Activated effector memory CD4-positive, alpha-beta T cell treated with anti-CD3 and anti-CD28 coated beads, Interleukin-2, amount 50 U/mL, for 16 hours (primary cell): Measurements from ENCODE around the gene ARFGEF2.
"Not testable (repeated sequence)": the region's sequence is repeated elsewhere in the genome, so short reads cannot be mapped to it uniquely, and the experiment has no call there.

ENCODE experiments used
- DNase-seq: peaks from one replicate; pipeline ENCODE4 v3.0.0-alpha.2; 2020

The ARFGEF2 gene

DNA sequence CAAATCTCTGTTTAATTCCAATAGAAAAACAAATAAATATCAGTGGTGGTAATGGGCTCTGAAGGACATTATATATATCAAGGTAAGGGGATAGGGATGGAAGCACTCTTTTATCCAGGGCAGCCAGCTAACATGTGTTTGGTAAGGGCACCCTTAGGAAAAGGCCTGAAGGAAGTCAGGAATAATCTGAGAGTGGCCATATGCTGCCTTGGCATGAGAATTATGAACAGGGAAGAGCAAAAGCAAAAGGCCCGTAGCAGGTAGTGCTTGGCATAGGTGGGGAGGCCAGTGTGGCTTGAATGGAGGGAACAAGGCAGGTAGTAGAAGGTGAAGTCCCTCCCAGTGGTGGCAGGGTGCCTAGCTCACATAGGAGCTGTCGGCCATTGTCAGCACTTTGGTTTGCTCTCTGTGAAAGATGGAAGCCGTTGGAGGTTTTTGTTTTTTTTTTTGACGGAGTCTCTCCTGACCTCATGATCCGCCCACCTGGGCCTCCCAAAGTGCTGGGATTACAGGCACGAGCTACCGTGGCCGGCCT lies 85.0 kb downstream of the ARFGEF2 start:
- no peak for DNase-seq

DNA sequence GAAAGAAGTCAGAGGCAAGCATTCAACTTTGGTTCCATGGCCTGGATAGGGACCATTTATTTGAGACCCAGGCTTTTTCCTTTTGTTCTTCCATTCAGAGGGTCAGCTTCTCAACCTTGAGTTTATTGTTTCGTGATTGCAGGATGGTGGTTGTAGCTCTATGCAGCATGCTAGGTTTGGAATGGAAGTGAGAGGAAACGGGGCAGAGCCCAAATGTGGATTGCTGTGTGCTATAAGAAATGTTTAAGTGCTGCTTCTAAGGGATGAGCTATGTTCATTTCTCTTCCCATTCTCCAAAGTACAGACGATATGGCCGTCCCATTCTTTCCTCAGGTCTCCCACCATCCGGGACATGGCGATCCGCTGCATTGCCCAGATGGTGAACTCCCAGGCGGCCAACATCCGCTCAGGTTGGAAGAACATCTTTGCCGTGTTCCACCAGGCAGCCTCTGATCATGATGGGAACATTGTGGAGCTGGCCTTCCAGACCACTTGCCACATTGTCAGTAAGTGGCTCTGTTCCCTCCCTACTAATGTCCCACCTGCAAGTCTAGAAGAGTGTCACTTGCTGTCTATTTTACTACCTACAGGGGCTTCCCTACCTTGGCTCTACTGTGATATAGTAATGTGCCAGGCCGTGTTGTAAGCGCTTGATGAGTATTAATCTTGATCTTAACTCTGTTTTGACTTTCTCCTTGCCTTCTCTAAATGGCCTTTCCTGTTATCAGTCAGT lies 88.6 kb downstream of the ARFGEF2 start:
- DNase-seq: no peak

DNA sequence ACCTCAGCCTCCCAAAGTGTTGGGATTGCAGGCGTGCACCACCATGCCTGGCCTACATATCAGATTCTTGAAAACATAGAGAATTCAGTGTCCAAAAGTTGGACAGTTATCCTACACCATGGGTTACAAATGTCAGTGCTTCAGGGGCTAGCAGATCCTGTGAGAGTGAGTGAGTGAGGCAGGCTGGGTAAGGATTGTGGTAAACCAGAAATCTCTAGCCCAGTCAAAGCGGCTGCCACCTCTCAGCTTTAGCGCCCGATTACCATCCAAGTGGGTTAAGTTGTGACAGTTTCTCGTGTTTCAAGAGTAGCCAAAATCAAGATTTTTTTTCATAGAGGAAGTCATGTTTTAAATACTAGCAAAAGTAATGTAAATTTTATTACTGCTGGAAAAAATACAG lies 102.7 kb downstream of the ARFGEF2 start:
- DNase-seq: no peak

DNA sequence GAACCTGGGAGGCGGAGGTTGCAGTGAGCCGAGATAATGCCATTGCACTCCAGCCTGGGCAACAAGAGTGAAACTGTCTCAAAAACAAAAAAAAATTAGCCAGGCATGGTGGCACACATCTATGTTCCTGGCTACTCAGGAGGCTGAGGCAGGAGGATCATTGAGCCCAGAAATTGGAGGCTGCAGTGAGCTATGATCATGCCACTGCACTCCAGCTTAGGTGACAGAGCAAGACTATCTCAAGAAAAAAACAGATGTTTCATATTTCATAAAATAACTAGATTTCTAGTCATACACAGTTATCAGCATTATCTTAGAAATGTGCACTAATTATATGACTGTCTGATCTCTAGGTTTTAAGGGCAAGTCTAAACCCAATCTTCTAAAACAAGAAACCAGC lies 106.7 kb downstream of the ARFGEF2 start:
- not testable (repeated sequence) for DNase-seq

DNA sequence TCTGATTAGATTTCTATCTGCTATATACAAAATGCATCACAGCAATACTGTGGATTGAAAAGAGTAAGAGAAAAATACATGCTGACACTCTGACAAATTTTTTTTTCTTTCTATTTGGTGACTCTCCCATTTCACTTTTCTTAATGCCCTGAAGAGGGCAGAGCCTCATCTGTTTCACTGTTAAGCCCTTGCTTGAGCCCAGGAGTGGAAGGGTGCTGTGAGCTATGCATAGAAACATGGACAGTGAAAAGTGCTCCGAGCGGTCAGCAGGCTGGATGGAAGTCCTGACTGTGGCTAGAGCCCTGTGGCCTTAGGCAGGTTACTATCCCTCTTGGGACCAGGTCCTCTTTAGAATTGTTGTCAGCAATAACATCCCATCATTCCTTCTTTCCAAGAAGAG lies 107.2 kb downstream of the ARFGEF2 start:
- DNase-seq: no peak

DNA sequence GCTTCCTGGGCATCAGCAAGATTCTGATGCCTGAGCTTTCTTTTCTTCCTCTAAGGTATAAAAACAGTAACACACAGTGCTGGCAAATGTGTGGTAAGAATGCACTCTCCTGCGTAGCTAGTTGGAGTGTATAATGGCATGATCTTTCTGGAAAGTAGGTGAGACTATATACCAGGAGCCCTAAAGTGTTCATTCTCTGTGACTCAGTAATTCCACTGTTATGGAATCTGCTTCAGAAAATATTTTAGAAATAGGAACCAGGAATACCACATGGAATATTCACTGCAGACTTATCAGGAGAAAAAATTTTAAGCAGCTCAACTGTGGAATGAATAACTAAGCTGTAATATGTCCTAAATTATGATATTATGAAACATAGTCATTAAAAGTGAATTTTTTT lies 107.7 kb downstream of the ARFGEF2 start:
- DNase-seq: no peak

DNA sequence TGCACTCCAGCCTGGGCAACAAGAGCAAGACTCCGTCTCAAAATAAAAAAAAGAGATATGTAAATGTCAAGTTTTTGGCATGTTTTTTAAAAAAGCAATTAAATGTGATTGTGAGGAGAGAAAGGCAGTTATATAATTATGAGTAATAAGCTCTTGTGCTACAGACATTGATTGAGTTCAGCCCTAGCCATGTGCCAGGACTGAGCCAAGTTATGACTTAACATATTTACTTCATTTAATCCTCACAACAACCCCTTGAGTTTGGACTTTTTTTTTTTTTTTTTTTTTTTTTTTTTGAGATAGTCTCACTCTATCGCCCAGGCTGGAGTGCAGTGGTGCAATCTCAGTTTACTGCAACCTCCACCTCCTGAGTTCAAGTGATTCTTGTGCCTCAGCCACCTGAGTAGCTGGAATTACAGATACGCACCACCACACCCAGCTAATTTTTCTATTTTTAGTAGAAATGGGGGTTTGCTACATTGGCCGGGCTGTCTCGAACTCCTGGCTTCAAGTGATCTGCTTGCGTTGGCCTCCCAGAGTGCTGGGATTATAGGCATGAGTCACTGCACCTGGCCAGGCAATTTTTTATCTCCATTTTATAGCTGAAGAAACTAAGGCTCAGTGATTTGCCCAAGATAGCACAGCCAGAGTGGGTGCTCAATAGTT lies 109.6 kb downstream of the ARFGEF2 start:
- no peak for DNase-seq

DNA sequence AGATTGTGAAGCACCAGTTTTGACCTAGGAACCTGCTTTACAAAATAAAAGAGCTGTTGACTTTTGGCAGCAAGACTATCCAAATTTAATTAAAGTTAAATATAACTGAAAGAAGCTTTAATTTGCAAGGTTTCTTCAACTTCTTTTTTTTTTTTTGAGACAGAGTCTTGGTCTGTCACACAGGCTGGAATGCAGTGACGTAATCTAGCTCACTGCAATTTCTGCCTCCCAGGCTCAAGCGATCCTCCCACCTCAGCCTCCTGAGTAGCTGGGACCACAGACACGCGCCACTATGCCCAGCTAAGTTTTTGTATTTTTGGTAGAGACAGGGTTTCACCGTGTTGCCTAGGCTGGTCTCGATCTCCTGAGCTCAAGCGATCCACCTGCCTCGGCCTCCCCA lies 110.9 kb downstream of the ARFGEF2 start:
- no peak for DNase-seq

DNA sequence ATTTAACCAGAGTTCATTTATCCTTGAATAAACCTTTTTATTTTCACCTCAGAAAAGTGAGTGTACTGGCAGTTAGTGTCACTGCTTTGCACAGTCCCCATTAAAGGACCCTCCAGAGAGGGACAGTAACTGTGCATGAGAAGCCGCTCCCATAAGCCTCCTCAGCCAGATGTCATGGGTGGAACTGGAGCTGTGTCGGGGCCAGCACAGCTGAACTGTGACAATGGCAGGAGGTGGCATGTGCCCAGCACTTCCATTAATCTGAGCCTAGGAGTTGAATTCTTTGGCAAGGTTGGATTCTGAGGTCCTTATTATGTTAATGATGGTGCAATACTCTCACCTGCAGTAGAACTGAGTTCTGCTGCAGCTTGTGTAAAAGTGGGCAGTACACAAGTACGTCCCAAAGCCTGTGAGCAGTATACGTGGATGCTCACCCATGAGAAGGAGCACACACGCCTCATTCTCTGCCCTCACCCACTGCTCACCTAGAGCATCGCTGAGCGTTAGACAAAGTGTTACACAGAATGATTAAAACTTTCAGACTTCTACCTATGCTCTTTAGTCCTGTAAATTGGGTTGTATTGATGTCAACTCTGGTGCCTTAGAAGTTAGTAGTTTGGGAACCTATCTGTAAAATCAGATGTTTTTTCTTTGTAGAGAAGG lies 112.7 kb downstream of the ARFGEF2 start:
- no peak for DNase-seq

DNA sequence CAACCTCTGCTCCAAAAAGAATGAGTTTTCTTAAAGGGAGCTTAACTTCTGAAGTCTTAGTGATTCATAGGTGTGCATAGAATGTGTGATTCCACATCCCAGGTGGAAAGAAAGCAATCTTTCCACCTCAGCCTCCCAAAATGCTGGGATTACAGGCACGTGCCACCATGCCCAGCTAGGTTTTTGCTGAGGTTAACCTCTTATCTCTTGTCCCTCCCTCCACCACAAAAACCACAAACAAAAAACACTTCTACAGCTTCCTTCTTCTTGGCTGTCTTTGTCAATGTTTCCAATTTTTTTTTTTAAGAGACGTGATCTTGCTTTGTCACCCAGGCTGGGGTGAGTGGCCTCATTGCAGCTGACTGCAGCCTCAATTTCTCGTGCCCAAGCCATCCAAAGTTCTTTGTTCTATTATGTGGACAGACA lies 116.5 kb downstream of the ARFGEF2 start:
- DNase-seq: no peak

DNA sequence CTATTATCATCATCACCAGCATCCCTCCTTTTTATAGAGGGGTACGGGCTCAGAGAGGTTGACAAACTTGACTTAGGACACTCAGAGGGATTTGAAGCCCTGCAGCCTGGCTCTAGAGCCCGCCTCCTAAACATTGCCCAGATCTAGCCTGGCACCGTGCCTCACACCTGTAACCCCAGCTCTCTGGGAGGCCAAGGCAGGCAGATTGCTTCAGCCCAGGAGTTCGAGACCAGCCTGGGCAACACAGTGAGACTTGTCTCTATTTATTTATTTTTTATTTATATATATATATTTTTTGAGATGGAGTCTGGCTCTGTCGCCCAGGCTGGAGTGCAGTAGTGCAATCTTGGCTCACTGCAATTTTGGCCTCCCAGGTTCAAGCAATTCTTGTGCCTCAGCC lies 118.3 kb downstream of the ARFGEF2 start:
- no peak for DNase-seq

DNA sequence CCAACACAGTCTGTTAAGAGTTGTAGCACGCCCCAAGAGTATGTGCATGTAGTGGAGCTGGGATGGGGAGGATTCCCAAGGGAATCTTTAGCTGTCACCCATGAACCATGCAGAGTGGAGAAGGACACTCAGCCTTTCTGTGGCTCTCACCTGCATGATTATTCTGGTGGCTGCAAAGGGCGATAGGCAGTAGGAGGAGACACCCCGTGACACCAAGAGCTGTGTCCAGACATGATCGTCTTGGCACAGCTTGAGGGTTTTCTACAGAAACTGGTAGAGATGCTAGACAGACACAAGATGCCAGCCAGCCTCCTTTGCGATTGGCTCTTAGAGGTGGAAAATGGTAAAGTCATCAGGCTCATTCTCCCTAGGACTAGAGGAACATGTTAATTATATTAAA lies 121.5 kb downstream of the ARFGEF2 start:
- no peak for DNase-seq

DNA sequence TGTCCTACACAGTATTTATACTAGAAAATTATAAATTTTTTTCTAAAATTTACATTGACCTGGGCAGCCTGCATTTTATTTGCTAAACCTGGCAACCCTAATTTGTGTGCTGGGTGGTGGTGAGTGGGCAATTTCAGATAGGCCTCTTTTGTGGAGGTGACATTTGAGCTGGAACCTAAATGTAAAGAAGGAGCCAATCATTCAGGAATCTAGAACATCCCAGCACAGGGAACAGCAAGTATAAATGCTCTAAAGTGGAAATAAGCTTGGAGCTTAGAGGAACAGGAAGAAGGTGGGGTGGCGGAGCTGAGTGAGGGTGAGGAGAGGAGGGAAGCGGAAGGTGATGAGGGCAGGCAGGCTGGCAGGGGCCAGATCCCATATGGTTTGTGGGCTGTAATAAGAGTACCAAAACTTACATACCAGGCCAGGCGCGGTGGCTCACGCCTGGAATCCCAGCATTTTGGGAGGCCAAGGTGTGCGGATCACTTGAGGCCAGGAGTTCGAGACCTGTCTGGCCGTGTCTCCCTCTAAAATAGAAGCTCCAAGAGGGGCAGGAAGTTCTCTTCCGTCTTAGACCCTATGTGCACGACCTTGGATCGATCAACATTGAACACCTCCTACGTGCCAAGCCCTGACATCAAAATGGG lies 124.1 kb downstream of the ARFGEF2 start:
- DNase-seq: no peak

DNA sequence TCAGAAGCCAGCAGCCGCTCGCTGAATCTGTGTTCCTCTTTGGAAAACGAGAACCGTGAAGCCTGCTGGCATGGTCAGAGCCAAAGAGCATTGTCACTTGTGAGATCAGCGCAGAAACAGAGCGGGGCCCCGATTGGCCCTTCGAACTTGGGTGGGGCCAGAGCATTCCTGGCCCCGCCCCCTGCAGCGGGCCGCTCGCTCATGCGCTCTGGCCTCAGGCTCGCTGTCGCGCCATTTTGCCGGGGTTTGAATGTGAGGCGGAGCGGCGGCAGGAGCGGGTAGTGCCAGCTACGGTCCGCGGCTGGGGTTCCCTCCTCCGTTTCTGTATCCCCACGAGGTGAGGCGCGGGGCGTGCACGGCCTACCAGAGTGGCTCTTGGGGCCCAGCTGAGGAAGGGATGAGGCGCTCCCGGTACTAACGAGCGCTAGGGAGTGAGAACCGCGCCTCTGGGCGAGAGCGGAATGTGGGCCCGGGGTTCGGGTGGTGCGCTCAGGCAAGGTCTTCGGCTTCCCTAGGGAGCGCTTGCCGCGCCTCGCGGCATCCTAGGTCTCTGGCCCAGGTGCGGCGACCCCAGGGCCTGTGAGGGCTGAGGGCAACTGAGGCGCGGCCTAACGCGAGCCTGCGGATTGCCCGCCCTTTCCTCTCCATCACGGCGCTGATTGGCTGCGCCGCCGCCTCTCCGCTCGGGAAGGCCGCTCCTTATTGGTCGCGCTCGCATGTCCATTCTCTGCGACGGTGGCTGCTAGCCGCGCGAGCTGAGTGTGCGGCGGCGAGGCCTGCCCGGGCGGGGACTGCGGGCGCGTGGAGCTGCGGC lies 124.8 kb downstream of the ARFGEF2 start, which contains the start of gene CSE1L:
Gene CSE1L, plus strand, starts transcription at position 226 of the 814 bp plus-strand sequence. CDS start 12,152 bp downstream, outside the sequence.
- peak; percentile 98 for DNase-seq

DNA sequence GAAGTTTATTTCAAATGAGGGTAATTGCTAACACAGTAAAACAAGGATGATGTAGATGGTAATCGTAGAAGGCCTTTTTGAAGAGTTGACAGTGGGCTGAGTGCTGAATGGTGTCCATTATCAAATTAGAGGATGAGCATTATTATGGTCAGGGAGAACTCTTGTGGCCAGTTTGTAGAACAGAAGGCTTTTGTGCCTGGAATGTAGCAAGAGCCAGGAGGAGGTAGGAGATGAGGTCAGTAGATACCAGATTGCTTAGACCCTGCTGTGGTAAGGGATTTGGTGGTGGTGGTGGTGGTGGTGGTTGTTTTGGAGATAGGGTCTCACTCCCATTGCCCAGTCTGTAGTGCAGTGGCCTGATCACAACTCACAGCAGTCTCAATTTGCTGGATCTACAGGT lies 130.8 kb downstream of the ARFGEF2 start:
- no peak for DNase-seq

DNA sequence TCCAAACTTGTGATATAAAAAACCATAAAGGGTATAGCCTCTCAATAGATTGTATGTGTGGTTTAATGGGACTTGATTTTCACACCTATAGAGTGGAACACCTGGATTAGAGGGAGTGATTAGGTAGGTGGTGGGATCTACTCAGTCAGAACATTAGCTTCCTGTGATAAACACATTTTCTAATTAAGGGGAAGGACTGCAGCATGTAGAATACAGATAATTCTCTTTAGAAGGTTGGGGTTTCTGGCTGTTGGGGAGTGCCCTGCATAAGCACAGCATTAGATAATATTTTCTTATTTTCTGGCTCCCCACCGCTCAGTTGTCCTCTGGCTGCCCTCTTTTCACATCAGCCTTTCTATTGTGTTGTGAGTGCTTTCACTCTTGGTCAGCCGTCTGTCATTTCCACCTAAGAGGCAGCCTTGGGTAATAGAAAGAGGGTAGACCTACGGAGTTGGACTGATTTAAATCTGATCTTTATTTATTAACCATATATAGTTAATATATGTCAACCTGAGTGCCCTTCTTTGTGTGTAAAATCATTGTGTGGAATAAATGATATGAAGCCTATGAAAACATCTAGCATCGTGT lies 132.6 kb downstream of the ARFGEF2 start:
- DNase-seq: no peak

DNA sequence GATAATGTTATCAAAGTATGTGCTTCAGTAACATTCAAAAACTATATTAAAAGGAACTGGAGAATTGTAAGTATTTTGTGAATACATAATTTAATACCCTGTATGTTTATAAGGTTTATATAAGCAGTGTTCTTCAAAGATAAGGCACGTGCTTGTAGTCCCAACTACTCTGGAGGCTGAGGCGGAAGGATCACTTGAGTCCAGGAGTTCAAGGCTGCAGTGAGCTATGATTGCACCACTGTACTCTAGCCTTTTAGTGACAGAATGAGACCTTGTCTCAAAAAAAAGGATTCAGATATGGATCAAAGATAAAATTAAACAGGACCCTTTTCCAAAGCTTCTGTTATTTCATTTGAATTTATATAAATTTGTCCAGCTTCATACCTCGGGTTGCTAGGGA lies 141.8 kb downstream of the ARFGEF2 start:
- no peak for DNase-seq

DNA sequence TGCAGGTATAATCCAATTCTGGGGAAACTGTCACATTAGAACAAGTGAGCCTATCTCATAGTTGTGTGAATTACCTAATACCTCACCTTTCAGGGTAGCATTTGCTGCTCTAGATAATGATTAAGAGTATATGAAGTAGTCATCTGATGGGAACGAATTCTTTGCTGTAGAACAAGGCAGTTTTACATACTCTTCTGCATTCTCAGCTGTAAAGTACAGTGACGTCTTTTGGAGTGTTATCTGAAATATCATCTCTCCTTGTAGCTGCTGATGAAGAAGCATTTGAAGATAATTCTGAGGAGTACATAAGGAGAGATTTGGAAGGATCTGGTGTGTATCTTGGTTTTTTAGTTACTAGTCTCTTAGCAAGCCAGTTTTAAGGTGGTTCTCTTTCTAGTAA lies 153.0 kb downstream of the ARFGEF2 start:
- DNase-seq: no peak

DNA sequence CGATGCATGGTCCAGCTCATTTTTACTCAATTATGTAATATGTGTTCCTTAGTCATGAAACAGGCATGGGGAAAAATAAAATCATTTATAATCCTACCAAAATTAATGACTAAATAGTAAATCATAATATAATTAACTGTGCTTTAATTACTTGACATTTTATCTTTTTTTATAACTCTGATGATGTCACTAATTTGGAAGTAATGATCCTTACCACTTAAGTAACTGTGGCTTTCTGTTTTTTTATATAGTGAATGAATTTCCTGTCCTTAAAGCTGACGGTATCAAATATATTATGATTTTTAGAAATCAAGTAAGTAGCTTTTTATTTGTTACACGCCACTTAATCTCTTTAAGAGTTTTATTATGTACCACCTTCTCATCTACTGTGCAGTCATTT lies 156.8 kb downstream of the ARFGEF2 start:
- DNase-seq: no peak

DNA sequence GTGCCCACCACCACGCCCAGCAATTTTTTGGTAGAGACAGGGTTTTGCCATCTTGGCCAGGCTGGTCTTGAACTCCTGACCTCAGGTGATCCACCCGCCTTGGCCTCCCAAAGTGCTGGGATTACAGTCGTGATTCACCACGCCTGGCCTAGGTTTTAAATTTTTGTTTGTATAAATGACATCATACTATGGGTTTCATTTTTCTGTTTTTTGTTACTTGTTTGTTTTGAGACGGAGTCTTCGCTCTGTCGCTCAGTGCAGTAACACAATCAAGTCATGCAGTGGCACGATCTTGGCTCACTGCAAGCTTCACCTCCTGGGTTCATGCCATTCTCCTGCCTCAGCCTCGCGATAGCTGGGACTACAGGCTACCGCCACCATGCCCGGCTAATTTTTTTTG lies 160.8 kb downstream of the ARFGEF2 start:
- DNase-seq: not testable (repeated sequence)
